NB4 (cell line): Measurements from ENCODE around the gene KTN1.

ENCODE experiments used
- CTCF ChIP-seq: IDR thresholded peaks from one replicate; pipeline ENCODE4 v1.5.1; 2012; ENCODE audit warnings: low read depth, low read length
- MAX ChIP-seq: IDR thresholded peaks from 2 replicates; pipeline ENCODE4 v1.6.1; 2011; ENCODE audit warnings: low read depth, low read length
- MYC ChIP-seq: IDR thresholded peaks from 2 replicates; pipeline ENCODE4 v1.6.1; 2011; ENCODE audit warnings: low read depth, low read length
- POLR2A ChIP-seq: IDR thresholded peaks from 2 replicates; pipeline ENCODE4 v1.6.1; 2011; ENCODE audit warnings: mild to moderate bottlenecking; ENCODE audit not compliant: insufficient read length; ENCODE audit errors: extremely low read depth

- no peak for TF ChIP-seq POLR2A
- no peak for TF ChIP-seq CTCF
- TF ChIP-seq MYC = no peak
- TF ChIP-seq MAX = no peak
Observed at GRCh38 chr14:55577229-55577628, 2.8 kb upstream of the KTN1 start.
